GM19467 (cell line): Measurements from ENCODE around the gene TMPRSS11E.
"Not testable (repeated sequence)": the region's sequence is repeated elsewhere in the genome, so short reads cannot be mapped to it uniquely, and the experiment has no call there.

Experiments used
- ATAC-seq: cut with Tn5 transposase; IDR thresholded peaks from one replicate; pipeline ENCODE4 v1.9.1; 2021; ENCODE audit warnings: mild to moderate bottlenecking, moderate library complexity; ENCODE audit not compliant: unreplicated experiment

Gene TMPRSS11E, protein sequence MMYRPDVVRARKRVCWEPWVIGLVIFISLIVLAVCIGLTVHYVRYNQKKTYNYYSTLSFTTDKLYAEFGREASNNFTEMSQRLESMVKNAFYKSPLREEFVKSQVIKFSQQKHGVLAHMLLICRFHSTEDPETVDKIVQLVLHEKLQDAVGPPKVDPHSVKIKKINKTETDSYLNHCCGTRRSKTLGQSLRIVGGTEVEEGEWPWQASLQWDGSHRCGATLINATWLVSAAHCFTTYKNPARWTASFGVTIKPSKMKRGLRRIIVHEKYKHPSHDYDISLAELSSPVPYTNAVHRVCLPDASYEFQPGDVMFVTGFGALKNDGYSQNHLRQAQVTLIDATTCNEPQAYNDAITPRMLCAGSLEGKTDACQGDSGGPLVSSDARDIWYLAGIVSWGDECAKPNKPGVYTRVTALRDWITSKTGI

DNA sequence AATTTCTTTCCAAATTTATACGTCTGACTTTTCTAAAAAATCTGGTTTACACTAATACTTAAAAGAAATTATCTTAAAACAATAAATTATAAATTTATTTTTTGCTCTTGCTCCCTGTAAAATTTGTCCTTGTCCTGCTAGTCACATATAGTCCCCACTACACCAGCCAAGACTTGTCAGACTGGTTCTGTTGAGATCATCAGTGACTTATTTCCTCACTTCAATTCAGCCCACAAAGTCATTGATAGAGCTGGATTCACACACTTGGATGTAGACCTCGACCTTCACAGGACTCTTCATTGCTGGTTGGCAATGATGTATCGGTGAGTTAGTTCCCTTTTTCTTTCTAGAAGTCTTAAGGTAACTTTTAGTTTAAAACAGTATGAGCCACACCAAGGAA lies at the start of gene TMPRSS11E:
Gene TMPRSS11E (plus strand): TSS at position 263 of the 400 bp plus-strand sequence. CDS start 50 bp downstream, at position 313.
- no peak for ATAC-seq

DNA sequence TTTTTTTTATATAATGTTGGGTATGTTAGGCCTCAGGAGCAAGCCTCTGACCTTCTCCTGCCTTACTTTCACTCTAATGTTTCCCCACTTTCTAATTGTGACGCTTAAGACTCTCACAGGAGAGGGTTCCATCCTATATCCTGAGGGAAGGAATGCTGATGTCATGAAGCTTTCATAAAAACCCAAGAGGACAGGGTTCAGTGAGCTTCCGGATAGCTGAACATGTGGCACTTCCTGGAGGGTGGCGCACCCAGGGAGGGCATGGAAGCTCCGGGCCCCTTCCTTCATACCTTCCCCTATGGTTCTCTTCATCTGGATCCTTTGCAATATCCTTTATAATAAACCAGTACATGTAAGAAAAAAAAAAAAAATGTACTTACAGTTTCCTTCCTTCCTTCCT lies 48.0 kb upstream of the TMPRSS11E start:
- ATAC-seq = no peak

DNA sequence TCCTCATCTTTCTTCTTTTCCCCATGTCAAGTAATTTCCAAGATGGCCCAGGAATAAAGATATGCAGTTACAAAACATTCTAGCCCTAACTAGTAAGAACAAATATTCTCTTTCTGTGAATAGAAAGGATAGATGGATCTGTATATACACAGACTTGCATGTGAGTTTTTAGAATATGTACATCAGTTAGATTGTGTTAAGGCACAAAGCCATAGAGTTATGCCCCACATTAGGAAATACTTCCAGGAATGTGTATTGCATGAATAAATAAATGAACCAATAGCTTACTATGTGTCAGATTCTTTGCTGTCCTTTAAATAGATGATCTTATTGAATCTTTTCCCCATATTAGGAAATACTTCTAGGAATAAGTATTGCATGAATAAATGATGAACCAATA lies 46.0 kb upstream of the TMPRSS11E start:
- no peak for ATAC-seq

DNA sequence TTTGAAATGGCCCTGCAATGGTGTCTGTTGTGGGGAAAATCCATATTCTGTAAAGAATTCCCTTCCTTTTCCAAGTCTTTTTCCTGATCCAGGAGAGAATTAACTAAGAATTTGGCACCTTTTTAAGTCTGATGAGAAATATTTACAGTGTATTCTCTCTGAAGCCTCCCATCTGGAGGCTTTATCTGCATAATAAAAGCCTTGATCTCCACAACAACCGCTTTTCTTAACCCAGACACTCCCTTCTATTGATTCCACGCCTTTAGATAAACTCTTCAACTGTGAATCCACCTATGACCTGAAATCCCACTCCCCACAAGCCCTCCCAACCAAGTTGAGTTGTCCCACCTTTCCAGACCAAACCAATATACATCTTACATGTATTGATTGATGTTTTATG lies 43.1 kb upstream of the TMPRSS11E start:
- no peak for ATAC-seq

DNA sequence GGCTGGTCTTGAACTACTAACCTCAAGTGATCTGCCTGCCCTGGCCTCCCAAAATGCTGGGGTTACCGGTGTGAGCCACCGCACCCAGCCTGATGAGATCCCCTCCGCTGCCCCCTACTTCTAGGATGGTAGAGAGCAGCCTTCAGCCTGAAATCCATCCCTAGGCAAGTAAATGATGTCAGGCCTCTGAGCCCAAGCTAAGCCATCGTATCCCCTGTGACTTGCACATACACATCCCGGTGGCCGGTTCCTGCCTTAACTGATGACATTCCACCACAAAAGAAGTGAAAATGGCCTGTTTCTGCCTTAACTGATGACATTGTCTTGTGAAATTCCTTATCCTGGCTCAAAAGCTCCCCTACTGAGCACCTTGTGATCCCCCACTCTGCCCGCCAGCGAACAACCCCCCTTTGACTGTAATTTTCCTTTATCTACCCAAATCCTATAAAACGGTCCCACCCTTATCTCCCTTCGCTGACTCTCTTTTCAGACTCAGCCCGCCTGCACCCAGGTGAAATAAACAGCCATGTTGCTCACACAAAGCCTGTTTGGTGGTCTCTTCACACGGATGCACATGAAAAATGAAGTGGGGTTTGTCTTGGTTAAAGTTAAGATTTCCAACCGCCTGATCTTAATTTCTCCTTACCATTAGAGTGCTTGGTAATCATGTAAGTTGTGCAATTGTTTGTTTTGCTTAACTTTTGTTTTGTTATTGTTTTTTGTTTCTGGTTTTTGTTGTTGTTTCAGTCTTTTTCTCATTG lies 41.4 kb upstream of the TMPRSS11E start:
- not testable (repeated sequence) for ATAC-seq

DNA sequence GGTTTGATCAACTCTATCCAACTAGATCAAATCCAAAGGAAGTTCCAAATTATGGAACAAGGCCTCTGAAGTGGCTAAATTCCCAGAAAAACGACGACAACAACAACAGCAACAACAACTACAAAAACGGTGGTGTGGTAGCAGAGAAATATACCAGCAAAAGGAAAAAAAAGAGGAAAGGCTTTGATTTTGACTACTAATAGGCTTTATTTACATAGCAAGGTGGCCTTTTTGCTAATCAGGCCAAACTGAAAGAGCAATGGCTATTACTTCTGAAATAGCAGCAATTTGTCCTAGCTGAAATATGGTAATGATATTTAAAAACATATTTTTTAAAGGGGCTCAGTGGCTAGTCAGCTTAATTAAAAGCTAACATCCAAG lies 40.8 kb upstream of the TMPRSS11E start:
- ATAC-seq = no peak

DNA sequence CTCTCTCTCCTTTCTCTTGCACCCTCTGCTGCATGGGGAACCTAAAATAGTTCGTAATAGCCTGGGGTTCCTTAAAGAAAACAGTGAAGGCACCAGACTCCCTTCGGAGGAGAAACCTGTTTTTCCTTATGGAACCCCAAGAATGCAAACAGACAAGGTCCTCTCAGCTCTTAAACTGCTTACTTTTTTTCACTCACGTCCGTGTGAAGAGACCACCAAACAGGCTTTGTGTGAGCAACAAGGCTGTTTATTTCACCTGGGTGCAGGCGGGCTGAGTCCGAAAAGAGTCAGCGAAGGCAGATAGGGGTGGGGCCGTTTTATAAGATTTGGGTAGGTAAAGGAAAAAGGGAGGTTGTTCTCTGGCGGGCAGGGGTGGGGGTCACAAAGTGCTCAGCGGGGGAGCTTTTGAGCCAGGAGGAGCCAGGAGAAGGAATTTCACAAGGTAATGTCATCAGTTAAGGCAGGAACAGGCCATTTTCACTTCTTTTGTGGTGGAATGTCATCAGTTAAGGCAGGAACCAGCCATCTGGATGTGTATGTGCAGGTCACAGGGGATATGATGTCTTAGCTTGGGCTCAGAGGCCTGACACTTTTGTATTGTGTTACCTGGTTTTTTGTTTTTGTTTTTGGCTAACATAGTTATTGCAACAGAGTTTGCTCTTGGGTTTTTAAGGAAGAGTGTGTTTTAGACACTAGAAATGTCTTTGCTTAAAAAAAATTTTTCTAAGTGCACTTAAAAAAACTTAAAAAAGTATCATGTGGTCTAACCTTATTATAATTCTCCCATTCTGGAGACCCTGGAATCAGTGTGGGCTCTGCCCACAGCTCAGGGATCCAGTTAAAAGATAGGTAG lies 40.0 kb upstream of the TMPRSS11E start:
- not testable (repeated sequence) for ATAC-seq

DNA sequence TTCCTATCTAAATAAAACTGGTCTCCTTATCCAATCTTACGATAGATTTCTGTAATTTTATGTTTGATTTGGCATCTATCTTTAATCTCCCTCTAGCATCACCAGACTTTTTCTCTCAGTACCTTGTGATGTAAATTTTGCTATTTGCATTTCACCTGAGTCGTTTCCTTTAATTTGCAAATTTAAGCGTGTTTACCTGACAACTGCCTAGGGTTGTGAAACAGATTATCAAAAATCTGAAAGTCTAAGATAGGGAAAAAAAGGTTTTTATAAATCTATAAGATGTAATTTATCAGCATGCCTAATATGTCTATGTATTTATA lies 39.4 kb upstream of the TMPRSS11E start:
- ATAC-seq = no peak

DNA sequence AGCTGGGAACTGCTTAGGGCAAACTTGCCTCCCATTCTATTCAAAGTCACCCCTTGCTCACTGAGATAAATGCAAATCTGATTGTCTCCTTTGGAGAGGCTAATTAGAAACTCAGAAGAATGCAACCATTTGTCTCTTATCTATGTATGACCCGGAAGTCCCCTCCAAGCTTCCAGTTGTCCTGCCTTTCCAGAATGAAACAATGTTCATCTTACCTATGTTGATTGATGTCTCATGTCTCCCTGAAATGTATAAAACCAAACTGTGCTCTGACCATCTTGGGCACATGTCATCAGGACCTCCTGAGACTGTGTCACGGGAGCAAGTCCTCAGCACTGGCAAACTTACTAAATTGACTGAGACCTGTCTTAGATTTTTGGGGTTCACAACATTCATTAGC lies 37.1 kb upstream of the TMPRSS11E start:
- no peak for ATAC-seq

DNA sequence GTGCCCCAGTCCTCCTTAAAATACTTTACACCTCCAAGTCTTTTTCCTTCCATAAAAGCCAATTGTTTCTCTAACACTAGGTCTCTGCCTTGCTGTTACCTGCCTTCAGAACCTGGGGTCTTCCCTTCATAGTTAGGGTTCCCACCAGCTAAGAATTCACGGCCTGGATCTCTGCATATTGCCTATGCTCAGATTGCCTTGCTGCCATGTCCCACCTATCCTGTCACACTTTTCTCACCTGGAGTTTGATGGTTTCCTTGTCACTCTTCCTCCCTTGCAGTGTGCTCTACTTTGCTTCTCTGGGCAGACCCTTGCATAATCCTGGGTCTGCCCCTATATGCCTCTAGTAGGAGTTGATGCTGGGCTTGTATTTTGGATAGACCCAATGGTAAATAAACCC lies 36.6 kb upstream of the TMPRSS11E start:
- ATAC-seq = no peak

DNA sequence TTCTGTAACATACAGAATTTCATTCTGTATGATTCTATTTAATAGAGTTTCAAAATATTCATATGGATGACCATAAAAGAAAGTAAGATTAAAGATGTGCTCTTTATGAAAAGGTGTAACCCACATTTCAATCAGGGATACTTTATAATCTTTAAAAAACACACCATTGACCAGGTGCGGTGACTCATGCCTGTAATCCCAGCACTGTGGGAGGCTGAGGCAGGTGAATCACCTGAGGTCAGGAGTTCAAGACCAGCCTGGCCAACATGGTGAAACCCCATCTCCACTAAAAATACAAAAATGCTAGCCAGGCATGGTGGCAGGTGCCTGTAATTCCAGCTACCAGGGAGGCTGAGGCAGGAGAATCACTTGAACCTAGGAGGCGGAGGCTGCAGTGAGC lies 35.2 kb upstream of the TMPRSS11E start:
- ATAC-seq = not testable (repeated sequence)

DNA sequence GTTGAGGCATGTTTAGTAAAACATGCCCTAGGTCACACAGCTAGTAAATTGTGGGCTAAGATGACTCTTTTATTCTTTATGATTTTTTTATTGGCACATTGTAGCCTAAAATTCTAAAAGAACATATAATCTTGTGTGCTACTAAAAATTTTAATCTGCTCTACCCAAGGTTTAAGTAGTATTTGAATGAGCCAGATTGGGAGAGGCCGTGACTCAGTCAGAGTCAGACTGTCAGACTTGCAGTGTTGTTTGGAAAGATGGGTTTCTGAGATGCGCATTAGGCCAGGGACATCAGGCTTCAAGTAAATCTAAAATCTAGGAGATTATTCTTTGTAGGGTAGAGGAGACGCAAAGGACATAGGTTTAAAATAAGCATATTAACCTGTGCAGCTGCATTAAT lies 30.7 kb upstream of the TMPRSS11E start:
- no peak for ATAC-seq

DNA sequence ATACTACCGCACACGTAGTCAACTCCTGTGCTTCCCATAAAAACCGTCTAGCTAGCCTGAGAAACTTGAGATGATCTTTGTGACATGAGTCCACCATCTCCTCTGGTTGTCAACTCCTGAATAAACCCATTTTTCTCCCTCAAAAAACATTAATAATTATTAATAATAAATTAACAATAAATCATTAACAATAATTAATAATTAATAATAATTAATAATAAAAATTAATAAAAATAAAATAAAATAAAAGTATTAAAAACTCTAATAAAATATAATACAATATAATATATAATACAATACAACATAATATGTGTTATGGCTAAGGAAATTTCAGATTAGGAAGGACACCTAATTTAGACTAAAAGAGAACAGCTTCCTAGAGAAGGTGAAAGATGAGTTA lies 20.7 kb upstream of the TMPRSS11E start:
- ATAC-seq = no peak

DNA sequence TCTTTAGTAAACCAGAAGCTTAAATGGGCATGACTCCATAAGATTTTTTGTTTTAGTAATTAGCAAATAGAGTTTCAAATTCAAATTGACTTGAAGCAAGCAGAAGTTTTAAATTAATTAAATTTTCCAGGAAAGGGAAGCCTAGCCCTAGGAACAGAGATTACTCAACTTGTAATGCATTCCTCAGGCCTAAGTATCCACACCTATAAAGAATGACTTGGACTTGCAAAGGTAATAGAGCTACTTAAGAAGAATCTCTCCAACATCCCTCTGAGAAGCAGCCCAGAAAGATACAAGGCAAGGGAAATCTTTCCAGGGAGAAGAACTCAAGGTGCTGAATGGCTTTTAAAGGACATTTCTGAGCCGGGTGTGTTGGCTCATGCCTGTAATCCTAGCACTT lies 16.9 kb upstream of the TMPRSS11E start:
- no peak for ATAC-seq

DNA sequence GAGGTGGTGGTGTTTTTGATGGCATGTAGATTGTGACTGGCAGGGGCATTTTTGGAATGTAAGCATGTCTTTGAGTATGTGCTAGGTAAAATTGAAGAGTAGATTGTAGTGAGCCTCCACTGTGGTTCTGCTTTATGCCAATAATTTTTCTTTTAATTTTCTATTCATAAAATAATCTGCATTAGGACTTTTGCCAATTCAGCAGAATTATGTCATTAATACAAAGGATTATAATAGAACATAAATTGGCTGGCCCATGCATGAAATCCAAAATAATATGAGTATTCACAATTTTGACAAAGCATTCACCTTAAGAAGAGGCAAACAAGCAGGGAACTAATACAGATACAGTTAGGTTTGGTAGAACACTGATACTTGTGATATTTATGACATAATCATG lies 14.9 kb upstream of the TMPRSS11E start:
- no peak for ATAC-seq

DNA sequence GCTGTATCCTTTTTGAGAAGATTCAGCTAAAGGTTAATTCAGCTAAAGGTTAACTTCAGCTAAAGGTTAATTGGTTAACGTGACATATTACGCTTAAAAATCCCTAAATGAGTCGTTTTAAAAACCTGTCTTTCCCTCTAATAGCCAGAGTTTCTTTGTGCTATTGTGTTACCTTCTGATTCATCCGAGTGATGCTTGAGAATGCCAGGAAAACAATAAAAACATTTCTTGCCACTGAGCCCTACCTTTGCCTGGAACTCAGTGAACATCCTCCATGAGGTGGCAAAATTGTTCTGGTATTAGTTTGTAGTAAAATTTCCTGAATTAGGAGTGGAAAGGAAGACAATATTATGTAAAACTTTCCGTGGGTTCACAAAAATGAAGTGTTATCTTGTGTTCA lies 13.7 kb upstream of the TMPRSS11E start:
- ATAC-seq = no peak

DNA sequence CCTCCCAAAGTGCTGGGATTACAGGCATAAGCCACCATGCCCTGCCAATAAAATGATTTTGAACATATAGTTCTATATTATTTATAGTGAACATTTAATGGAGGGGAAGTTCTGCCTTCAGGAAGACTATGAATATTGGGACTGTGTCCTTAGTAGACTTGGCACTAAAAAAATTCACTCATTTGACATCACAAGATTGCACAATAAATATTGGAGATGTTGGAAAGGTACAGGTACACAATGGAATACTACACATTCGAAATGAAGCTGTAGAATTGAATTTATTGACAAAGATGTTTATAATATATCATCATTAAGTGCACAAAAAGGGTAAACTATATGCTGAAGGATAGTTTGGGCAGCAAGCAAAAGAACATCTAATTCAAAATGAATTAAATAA lies 13.0 kb upstream of the TMPRSS11E start:
- ATAC-seq = no peak

DNA sequence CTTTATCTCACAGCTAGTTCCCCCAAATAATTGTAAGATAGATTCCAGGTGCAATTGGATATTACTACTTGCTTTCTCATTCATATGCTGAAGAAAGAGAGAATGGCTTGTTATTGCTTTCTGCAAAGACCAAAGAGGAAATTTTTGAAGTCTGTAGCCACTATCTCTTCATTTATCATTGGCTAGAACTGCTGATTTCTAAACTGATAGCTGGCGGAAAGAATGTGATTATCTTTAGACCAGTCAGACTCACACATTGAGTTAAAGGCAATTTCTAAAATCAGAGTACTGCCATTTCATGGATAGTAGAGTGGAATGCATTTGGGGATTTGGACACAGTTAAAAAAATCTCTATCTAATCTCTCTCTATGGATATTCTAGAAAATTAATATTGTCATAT lies 12.4 kb upstream of the TMPRSS11E start:
- no peak for ATAC-seq

DNA sequence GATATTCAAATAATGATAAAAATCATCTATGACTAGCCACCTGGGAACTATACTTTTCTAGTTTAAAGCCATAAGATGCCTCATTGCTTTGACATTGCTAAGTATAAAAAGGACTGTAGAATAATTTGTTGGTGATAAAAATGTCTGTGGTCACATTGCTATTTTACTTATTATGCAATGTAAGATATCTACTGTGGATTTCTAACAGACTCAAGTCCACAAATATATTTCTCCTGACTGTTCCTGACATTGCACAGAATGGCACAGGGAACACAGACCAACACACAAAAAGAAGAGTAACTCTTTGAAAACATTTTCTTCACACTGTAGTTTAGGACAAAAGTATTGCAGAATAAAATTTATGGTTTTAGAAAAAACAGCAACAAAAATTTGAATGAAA lies 2.2 kb upstream of the TMPRSS11E start:
- no peak for ATAC-seq

DNA sequence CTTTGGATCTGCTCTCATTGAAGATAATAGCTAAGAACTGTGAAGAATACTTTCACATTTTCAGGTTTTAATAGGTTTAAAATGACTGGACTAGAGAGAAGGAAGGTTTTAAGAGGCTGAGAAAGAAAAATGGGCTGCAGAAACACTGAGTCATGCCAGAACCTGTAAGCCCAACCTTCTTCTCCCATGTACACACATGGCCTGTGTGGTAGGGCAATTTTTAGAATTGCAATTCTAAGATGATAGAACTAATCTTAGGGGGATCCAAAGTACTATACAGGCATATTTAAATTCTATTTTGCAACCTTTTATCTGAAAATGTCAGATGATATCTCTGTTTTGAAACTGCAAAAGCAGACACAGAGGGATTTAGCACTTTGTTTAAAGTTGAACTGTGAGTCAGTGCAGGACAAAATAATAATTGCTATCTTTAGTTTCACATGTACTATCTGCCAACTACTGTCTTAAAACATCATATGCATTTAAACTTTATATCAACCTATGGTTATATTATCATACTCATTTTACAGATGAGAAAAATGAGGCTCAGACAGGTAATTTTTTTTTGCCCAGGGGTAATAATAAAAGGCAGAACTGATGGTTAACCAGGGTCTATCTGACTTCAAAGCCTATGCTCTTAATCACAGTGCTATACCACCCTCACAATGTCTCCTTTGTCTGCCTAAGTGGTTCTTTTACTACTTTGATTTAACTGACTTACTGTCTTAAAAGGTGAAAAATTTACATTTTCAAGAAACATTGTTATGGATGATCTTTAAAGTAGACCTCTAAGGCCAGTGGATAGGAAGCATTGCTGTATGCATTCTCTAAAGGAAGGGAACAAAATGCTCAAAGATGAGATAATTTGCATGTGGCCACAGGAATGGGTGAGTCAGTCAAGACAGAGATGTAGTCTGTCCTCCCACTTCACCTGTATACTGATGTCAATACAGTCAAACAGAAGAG lies 4.3 kb downstream of the TMPRSS11E start:
- ATAC-seq = no peak
